Measurements from ENCODE around the gene BIRC7.

- TF ChIP-seq, protein P1, sequence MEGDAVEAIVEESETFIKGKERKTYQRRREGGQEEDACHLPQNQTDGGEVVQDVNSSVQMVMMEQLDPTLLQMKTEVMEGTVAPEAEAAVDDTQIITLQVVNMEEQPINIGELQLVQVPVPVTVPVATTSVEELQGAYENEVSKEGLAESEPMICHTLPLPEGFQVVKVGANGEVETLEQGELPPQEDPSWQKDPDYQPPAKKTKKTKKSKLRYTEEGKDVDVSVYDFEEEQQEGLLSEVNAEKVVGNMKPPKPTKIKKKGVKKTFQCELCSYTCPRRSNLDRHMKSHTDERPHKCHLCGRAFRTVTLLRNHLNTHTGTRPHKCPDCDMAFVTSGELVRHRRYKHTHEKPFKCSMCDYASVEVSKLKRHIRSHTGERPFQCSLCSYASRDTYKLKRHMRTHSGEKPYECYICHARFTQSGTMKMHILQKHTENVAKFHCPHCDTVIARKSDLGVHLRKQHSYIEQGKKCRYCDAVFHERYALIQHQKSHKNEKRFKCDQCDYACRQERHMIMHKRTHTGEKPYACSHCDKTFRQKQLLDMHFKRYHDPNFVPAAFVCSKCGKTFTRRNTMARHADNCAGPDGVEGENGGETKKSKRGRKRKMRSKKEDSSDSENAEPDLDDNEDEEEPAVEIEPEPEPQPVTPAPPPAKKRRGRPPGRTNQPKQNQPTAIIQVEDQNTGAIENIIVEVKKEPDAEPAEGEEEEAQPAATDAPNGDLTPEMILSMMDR (conservative IDR thresholded peaks at IDR 0.05; ENCODE audit: low read length) = no peak
- no peak for TF ChIP-seq EZH2phosphoT487 (IDR thresholded peaks at IDR 0.05; ENCODE audit: borderline replicate concordance, low read depth, low read length)
Observed at GRCh38 chr20:63260521-63260920, 24.8 kb downstream of the BIRC7 start.

All from OCI-LY7 (cell line).